ENCODE measurements around the gene PRDM15. TPM values are rescaled to one million over a fixed set of nuclear protein-coding genes. Genes with fewer than 3 reads are reported as not detected.

PRDM15 gene
- polyA plus RNA-seq, 1 donor (not counting 4 experiments of a cell fraction or from before 2014, with no cell fraction given), result 5.2 TPM

DNA sequence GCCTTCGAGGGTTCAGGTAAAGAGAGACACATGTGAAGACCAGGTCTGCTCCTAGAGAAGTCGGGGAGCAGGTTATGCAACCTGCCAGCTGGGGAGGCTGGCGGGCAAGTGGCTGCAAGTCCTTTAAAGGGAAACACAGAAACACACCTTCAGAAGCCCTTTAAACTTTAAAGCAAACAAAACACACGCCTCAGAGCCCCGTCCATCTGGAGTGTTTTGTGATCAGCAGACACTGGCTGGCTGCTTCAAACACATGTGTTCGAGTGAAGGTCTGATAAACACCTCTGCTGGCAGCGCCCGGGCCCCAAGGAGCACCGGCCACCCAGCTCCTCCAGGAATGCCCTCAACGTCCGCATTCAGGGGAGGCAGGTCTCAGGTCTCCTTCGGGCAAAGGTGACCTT lies 127.5 kb downstream of the PRDM15 start:
- Histone ChIP-seq H3K27ac (ENCODE audit: control insufficient read depth, insufficient read depth, low read length) (peak overlapping the region; percentile 95), H3K36me3 (ENCODE audit: control insufficient read depth in 2 of 2, extremely low read depth in 1 of 2, insufficient read depth in 2 of 2, low read length in 2 of 2) (peaks cover 62 to 67% of the 10 kb centered on the region in 2 experiments), H3K27me3 (ENCODE audit: control insufficient read depth, extremely low read depth, insufficient read depth, low read length) (no peaks in the 10 kb centered on the region), H3K9me1 (ENCODE audit: control insufficient read depth, extremely low read depth, insufficient read depth, low read length) (peaks cover 12% of the 10 kb centered on the region), H2AFZ (ENCODE audit: control insufficient read depth, low read length) (no peak overlapping the region), H4K20me1 (ENCODE audit: control insufficient read depth, extremely low read depth, insufficient read depth, low read length) (peaks cover 61% of the 10 kb centered on the region), H3K4me2 (ENCODE audit: control insufficient read depth, extremely low read depth, insufficient read depth, low read depth, low read length) (peak overlapping the region; percentile 100), H3K9ac (ENCODE audit: control insufficient read depth, extremely low read depth, insufficient read depth, low read length) (peak overlapping the region; percentile 82), H3K4me1 (ENCODE audit: control insufficient read depth, extremely low read depth, insufficient read depth, low read length) (peaks cover 61% of the 10 kb centered on the region), H3K79me2 (ENCODE audit: control insufficient read depth, insufficient read depth, low read length) (peaks cover 93% of the 10 kb centered on the region), H3K9me3 (ENCODE audit: control insufficient read depth, low read depth, low read length) (no peaks in the 10 kb centered on the region), H3K4me3 (ENCODE audit: control insufficient read depth in 2 of 3, extremely low read depth in 1 of 3, insufficient read depth in 2 of 3, low read depth in 1 of 3, low read length in 3 of 3) (peak overlapping the region; percentile 26 to 68 (median 64))
- TF ChIP-seq EZH2 (IDR thresholded peaks at IDR 0.05; ENCODE audit: low read length), result no peak
- TF ChIP-seq, protein P1, sequence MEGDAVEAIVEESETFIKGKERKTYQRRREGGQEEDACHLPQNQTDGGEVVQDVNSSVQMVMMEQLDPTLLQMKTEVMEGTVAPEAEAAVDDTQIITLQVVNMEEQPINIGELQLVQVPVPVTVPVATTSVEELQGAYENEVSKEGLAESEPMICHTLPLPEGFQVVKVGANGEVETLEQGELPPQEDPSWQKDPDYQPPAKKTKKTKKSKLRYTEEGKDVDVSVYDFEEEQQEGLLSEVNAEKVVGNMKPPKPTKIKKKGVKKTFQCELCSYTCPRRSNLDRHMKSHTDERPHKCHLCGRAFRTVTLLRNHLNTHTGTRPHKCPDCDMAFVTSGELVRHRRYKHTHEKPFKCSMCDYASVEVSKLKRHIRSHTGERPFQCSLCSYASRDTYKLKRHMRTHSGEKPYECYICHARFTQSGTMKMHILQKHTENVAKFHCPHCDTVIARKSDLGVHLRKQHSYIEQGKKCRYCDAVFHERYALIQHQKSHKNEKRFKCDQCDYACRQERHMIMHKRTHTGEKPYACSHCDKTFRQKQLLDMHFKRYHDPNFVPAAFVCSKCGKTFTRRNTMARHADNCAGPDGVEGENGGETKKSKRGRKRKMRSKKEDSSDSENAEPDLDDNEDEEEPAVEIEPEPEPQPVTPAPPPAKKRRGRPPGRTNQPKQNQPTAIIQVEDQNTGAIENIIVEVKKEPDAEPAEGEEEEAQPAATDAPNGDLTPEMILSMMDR (optimal IDR thresholded peaks at IDR 0.05 in 1 of 3, IDR thresholded peaks at IDR 0.05 in 1 of 3, conservative IDR thresholded peaks at IDR 0.05 in 1 of 3; ENCODE audit: extremely low read depth in 1 of 3, insufficient read depth in 2 of 3, low read length in 3 of 3), result peak in 1 of 3 experiments; percentile 3
- peak; percentile 92 for FAIRE-seq
- dilution Hi-C loops (cut with MboI; ENCODE audit: extremely low pct_ligation_motif_present, low sequenced_read_pairs), result no loop called here
- DNase-seq (ENCODE audit: low read depth, low spot score), result no peak

DNA sequence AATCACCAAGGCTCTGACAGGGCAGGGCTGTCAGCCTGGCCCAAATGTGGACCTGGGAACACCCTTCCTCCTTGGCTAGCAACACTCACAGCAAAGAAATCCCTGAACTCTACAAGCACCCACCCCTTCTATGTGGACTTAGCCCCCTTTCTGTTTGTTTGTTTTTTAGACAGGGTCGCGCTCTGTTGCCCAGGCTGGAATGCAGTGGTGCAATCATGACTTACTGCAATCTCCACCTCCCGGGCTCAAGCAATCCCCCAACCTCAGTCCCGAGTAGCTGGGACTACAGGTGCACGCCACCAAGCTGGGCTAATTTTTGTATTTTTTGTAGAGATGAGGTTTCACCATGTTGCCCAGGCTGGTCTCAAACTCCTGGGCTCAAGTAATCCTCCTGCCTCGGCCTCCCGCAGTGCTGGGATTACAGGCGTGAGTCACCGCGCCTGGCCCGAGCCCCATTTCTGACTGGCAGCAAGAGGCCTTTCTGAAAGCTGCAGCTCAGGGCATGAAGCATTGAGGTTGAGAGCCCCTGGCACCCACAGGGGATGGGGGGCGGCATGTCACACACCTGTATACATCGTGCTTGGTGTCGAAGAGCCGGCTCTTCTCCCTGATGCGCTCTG lies 128.5 kb downstream of the PRDM15 start:
- H3K36me3 ChIP-seq (ENCODE audit: control insufficient read depth in 2 of 2, extremely low read depth in 1 of 2, insufficient read depth in 2 of 2, low read length in 2 of 2), result peaks cover 59 to 67% of the 10 kb centered on the region in 2 experiments
- H4K20me1 ChIP-seq (ENCODE audit: control insufficient read depth, extremely low read depth, insufficient read depth, low read length), result peaks cover 51% of the 10 kb centered on the region
- no peaks in the 10 kb centered on the region for H3K9me3 ChIP-seq (ENCODE audit: control insufficient read depth, low read depth, low read length)
- H3K4me1 ChIP-seq (ENCODE audit: control insufficient read depth, extremely low read depth, insufficient read depth, low read length), result peaks cover 55% of the 10 kb centered on the region
- no peaks in the 10 kb centered on the region for H3K27me3 ChIP-seq (ENCODE audit: control insufficient read depth, extremely low read depth, insufficient read depth, low read length)
- H3K9me1 ChIP-seq (ENCODE audit: control insufficient read depth, extremely low read depth, insufficient read depth, low read length), result peaks cover 10% of the 10 kb centered on the region
- H3K9ac ChIP-seq (ENCODE audit: control insufficient read depth, extremely low read depth, insufficient read depth, low read length), result peak overlapping the region; percentile 10
- peak overlapping the region; percentile 95 for H3K27ac ChIP-seq (ENCODE audit: control insufficient read depth, insufficient read depth, low read length)
- TF ChIP-seq, protein P1 (optimal IDR thresholded peaks at IDR 0.05 in 1 of 3, IDR thresholded peaks at IDR 0.05 in 1 of 3, conservative IDR thresholded peaks at IDR 0.05 in 1 of 3; ENCODE audit: extremely low read depth in 1 of 3, insufficient read depth in 2 of 3, low read length in 3 of 3), result no peak
- TF ChIP-seq EZH2 (IDR thresholded peaks at IDR 0.05; ENCODE audit: low read length), result no peak
- peaks cover 93% of the 10 kb centered on the region for H3K79me2 ChIP-seq (ENCODE audit: control insufficient read depth, insufficient read depth, low read length)
- H3K4me3 ChIP-seq (ENCODE audit: control insufficient read depth in 2 of 3, extremely low read depth in 1 of 3, insufficient read depth in 2 of 3, low read depth in 1 of 3, low read length in 3 of 3), result no peak overlapping the region
- H2AFZ ChIP-seq (ENCODE audit: control insufficient read depth, low read length), result no peak overlapping the region
- dilution Hi-C loops (cut with MboI; ENCODE audit: extremely low pct_ligation_motif_present, low sequenced_read_pairs), result no loop called here
- DNase-seq (ENCODE audit: low read depth, low spot score) (no peak), FAIRE-seq (no peak)
- H3K4me2 ChIP-seq (ENCODE audit: control insufficient read depth, extremely low read depth, insufficient read depth, low read depth, low read length), result no peak overlapping the region
